HG02763 (cell line): ENCODE data around the gene WDPCP.
"Not testable (repeated sequence)": the region's sequence is repeated elsewhere in the genome, so short reads cannot be mapped to it uniquely, and the experiment has no call there.

ENCODE experiments used
- ATAC-seq: cut with Tn5 transposase; IDR thresholded peaks from one replicate; pipeline ENCODE4 v1.9.1; 2021; ENCODE audit warnings: mild to moderate bottlenecking, moderate library complexity; ENCODE audit not compliant: unreplicated experiment

Gene WDPCP

GRCh38 chr2:63469313-63469712, 119.0 kb downstream of the WDPCP start:
- not testable (repeated sequence) for ATAC-seq

- ATAC-seq = no peak
Measured at GRCh38 chr2:63465633-63466032, 122.6 kb downstream of the WDPCP start.

- ATAC-seq = no peak
Measured at GRCh38 chr2:63463142-63463541, 125.1 kb downstream of the WDPCP start.

- ATAC-seq = no peak
Measured at GRCh38 chr2:63446658-63447057, 141.6 kb downstream of the WDPCP start.

- ATAC-seq = peak; percentile 46
Measured at GRCh38 chr2:63444565-63445288, 143.6 kb downstream of the WDPCP start.

GRCh38 chr2:63440612-63441011, 147.7 kb downstream of the WDPCP start:
- ATAC-seq = no peak

- ATAC-seq = no peak
Measured at GRCh38 chr2:63438181-63438580, 150.1 kb downstream of the WDPCP start.

- no peak for ATAC-seq
Measured at GRCh38 chr2:63436488-63436887, 151.8 kb downstream of the WDPCP start.

- ATAC-seq = no peak
Measured at GRCh38 chr2:63435070-63435469, 153.2 kb downstream of the WDPCP start.

- ATAC-seq = no peak
Measured at GRCh38 chr2:63434024-63435001, 154.0 kb downstream of the WDPCP start.

GRCh38 chr2:63432373-63432772, 155.9 kb downstream of the WDPCP start:
- no peak for ATAC-seq

- no peak for ATAC-seq
Measured at GRCh38 chr2:63425606-63426005, 162.7 kb downstream of the WDPCP start.

- no peak for ATAC-seq
Measured at GRCh38 chr2:63425079-63425416, 163.2 kb downstream of the WDPCP start.

GRCh38 chr2:63424329-63425078, 163.8 kb downstream of the WDPCP start:
- ATAC-seq = no peak

GRCh38 chr2:63422556-63422955, 165.7 kb downstream of the WDPCP start:
- no peak for ATAC-seq

- no peak for ATAC-seq
Measured at GRCh38 chr2:63408530-63408929, 179.7 kb downstream of the WDPCP start.

GRCh38 chr2:63406641-63407040, 181.6 kb downstream of the WDPCP start:
- ATAC-seq = no peak

- no peak for ATAC-seq
Measured at GRCh38 chr2:63403820-63404219, 184.5 kb downstream of the WDPCP start.

- not testable (repeated sequence) for ATAC-seq
Measured at GRCh38 chr2:63402889-63403288, 185.4 kb downstream of the WDPCP start.

- ATAC-seq = no peak
Measured at GRCh38 chr2:63399156-63399555, 189.1 kb downstream of the WDPCP start.

- no peak for ATAC-seq
Measured at GRCh38 chr2:63379451-63379850, 208.8 kb downstream of the WDPCP start.
